ENCODE results near the gene STMND1.
A peak's percentile ranks its signal among the peaks of the same experiment; 100 is the strongest.

Gene STMND1

GRCh38 chr6:17088091-17088611, 13.7 kb upstream of the STMND1 start:
- Histone ChIP-seq H3K27ac (ENCODE audit: low read depth, low read length) (no peak overlapping the region), H3K36me3 (ENCODE audit: control insufficient read depth, insufficient read depth, low read length) (no peaks in the 10 kb centered on the region), H2AK5ac (ENCODE audit: low read length) (no peak overlapping the region), H3K27me3 (ENCODE audit: insufficient read depth, low read length, poor library complexity) (no peaks in the 10 kb centered on the region), H2BK15ac (replicated peaks; ENCODE audit: low read depth) (no peak overlapping the region), H3K79me2 (ENCODE audit: control insufficient read depth, insufficient read depth, low read length) (no peaks in the 10 kb centered on the region), H4K5ac (ENCODE audit: low read length) (no peak overlapping the region), H3K56ac (ENCODE audit: low read length) (no peak overlapping the region), H3K4me3 (ENCODE audit: low read length) (no peak overlapping the region), H4K8ac (ENCODE audit: low read depth, low read length) (no peak overlapping the region), H2BK120ac (ENCODE audit: low read depth, low read length) (no peak overlapping the region), H3K9ac (ENCODE audit: low read length) (no peak overlapping the region), H3K23ac (ENCODE audit: low read length) (no peak overlapping the region), H3K4ac (ENCODE audit: low read depth, low read length) (no peak overlapping the region), H2BK5ac (ENCODE audit: low read length) (no peak overlapping the region), H3K18ac (ENCODE audit: low read length) (no peak overlapping the region), H3K4me1 (ENCODE audit: control insufficient read depth, low read depth, low read length) (no peaks in the 10 kb centered on the region), H3K4me2 (ENCODE audit: low read length) (no peak overlapping the region), H3K79me1 (ENCODE audit: low read length) (no peaks in the 10 kb centered on the region)
- no peak for DNase-seq
- no CpG with 5 or more reads among the region's 4 CpGs for WGBS (ENCODE audit: extremely low coverage, insufficient coverage, low lambda C conversion rate)

GRCh38 chr6:17091122-17091521, 10.7 kb upstream of the STMND1 start:
- Histone ChIP-seq H3K4me2 (ENCODE audit: low read length) (no peak overlapping the region), H2AK5ac (ENCODE audit: low read length) (no peak overlapping the region), H3K79me2 (ENCODE audit: control insufficient read depth, insufficient read depth, low read length) (no peaks in the 10 kb centered on the region), H3K23ac (ENCODE audit: low read length) (no peak overlapping the region), H3K4me3 (ENCODE audit: low read length) (no peak overlapping the region), H3K4ac (ENCODE audit: low read depth, low read length) (no peak overlapping the region), H3K18ac (ENCODE audit: low read length) (no peak overlapping the region), H2BK15ac (replicated peaks; ENCODE audit: low read depth) (no peak overlapping the region), H3K4me1 (ENCODE audit: control insufficient read depth, low read depth, low read length) (no peaks in the 10 kb centered on the region), H2BK5ac (ENCODE audit: low read length) (no peak overlapping the region), H2BK120ac (ENCODE audit: low read depth, low read length) (no peak overlapping the region), H3K56ac (ENCODE audit: low read length) (no peak overlapping the region), H3K27me3 (ENCODE audit: insufficient read depth, low read length, poor library complexity) (no peaks in the 10 kb centered on the region), H3K9ac (ENCODE audit: low read length) (no peak overlapping the region), H3K36me3 (ENCODE audit: control insufficient read depth, insufficient read depth, low read length) (no peaks in the 10 kb centered on the region), H4K8ac (ENCODE audit: low read depth, low read length) (no peak overlapping the region), H3K27ac (ENCODE audit: low read depth, low read length) (no peak overlapping the region), H4K5ac (ENCODE audit: low read length) (no peak overlapping the region), H3K79me1 (ENCODE audit: low read length) (no peaks in the 10 kb centered on the region)
- no peak for DNase-seq
- WGBS (ENCODE audit: extremely low coverage, insufficient coverage, low lambda C conversion rate): no CpG with 5 or more reads among the region's 3 CpGs

GRCh38 chr6:17093686-17094085, 8.2 kb upstream of the STMND1 start:
- H2BK5ac ChIP-seq (ENCODE audit: low read length): no peak overlapping the region
- no peak overlapping the region for H3K23ac ChIP-seq (ENCODE audit: low read length)
- no peaks in the 10 kb centered on the region for H3K4me1 ChIP-seq (ENCODE audit: control insufficient read depth, low read depth, low read length)
- no peak overlapping the region for H3K27ac ChIP-seq (ENCODE audit: low read depth, low read length)
- no peak overlapping the region for H4K5ac ChIP-seq (ENCODE audit: low read length)
- H3K9ac ChIP-seq (ENCODE audit: low read length): no peak overlapping the region
- H2AK5ac ChIP-seq (ENCODE audit: low read length): no peak overlapping the region
- no peaks in the 10 kb centered on the region for H3K36me3 ChIP-seq (ENCODE audit: control insufficient read depth, insufficient read depth, low read length)
- no peak overlapping the region for H3K18ac ChIP-seq (ENCODE audit: low read length)
- H2BK15ac ChIP-seq (replicated peaks; ENCODE audit: low read depth): no peak overlapping the region
- DNase-seq: peak; percentile 48
- no peak overlapping the region for H3K4me2 ChIP-seq (ENCODE audit: low read length)
- H2BK120ac ChIP-seq (ENCODE audit: low read depth, low read length): no peak overlapping the region
- no peak overlapping the region for H3K4ac ChIP-seq (ENCODE audit: low read depth, low read length)
- no peak overlapping the region for H4K8ac ChIP-seq (ENCODE audit: low read depth, low read length)
- H3K79me1 ChIP-seq (ENCODE audit: low read length): no peaks in the 10 kb centered on the region
- H3K27me3 ChIP-seq (ENCODE audit: insufficient read depth, low read length, poor library complexity): no peaks in the 10 kb centered on the region
- H3K79me2 ChIP-seq (ENCODE audit: control insufficient read depth, insufficient read depth, low read length): no peaks in the 10 kb centered on the region
- no peak overlapping the region for H3K56ac ChIP-seq (ENCODE audit: low read length)
- no peak overlapping the region for H3K4me3 ChIP-seq (ENCODE audit: low read length)
- no CpG with 5 or more reads among the region's 5 CpGs for WGBS (ENCODE audit: extremely low coverage, insufficient coverage, low lambda C conversion rate)

GRCh38 chr6:17096096-17096495, 5.8 kb upstream of the STMND1 start:
- Histone ChIP-seq H3K56ac (ENCODE audit: low read length) (no peak overlapping the region), H2BK15ac (replicated peaks; ENCODE audit: low read depth) (no peak overlapping the region)

GRCh38 chr6:17096652-17097051, 5.2 kb upstream of the STMND1 start:
- no peak overlapping the region for H3K18ac ChIP-seq (ENCODE audit: low read length)
- no peak overlapping the region for H3K9ac ChIP-seq (ENCODE audit: low read length)
- H3K79me1 ChIP-seq (ENCODE audit: low read length): no peaks in the 10 kb centered on the region
- H3K56ac ChIP-seq (ENCODE audit: low read length): no peak overlapping the region
- no peak overlapping the region for H3K4me3 ChIP-seq (ENCODE audit: low read length)
- no peaks in the 10 kb centered on the region for H3K36me3 ChIP-seq (ENCODE audit: control insufficient read depth, insufficient read depth, low read length)
- no peak overlapping the region for H2AK5ac ChIP-seq (ENCODE audit: low read length)
- no peak overlapping the region for H4K5ac ChIP-seq (ENCODE audit: low read length)
- H2BK15ac ChIP-seq (replicated peaks; ENCODE audit: low read depth): no peak overlapping the region
- peaks cover 3% of the 10 kb centered on the region for H3K27me3 ChIP-seq (ENCODE audit: insufficient read depth, low read length, poor library complexity)
- no peak overlapping the region for H3K27ac ChIP-seq (ENCODE audit: low read depth, low read length)
- H2BK5ac ChIP-seq (ENCODE audit: low read length): no peak overlapping the region
- no peak overlapping the region for H2BK120ac ChIP-seq (ENCODE audit: low read depth, low read length)
- H3K23ac ChIP-seq (ENCODE audit: low read length): no peak overlapping the region
- no peak overlapping the region for H3K4ac ChIP-seq (ENCODE audit: low read depth, low read length)
- H3K79me2 ChIP-seq (ENCODE audit: control insufficient read depth, insufficient read depth, low read length): no peaks in the 10 kb centered on the region
- H3K4me2 ChIP-seq (ENCODE audit: low read length): no peak overlapping the region
- no peak for DNase-seq
- no CpG with 5 or more reads among the region's 1 CpG for WGBS (ENCODE audit: extremely low coverage, insufficient coverage, low lambda C conversion rate)
- no peak overlapping the region for H4K8ac ChIP-seq (ENCODE audit: low read depth, low read length)
- H3K4me1 ChIP-seq (ENCODE audit: control insufficient read depth, low read depth, low read length): no peaks in the 10 kb centered on the region

More at GRCh38 chr6:17096096-17096495, 5.8 kb upstream of the STMND1 start:
- no peak overlapping the region for H3K4me2 ChIP-seq (ENCODE audit: low read length)
- H3K79me1 ChIP-seq (ENCODE audit: low read length): no peaks in the 10 kb centered on the region
- no peaks in the 10 kb centered on the region for H3K36me3 ChIP-seq (ENCODE audit: control insufficient read depth, insufficient read depth, low read length)
- no peak overlapping the region for H3K4ac ChIP-seq (ENCODE audit: low read depth, low read length)
- H3K4me3 ChIP-seq (ENCODE audit: low read length): no peak overlapping the region
- no peak overlapping the region for H2AK5ac ChIP-seq (ENCODE audit: low read length)
- no CpG with 5 or more reads among the region's 6 CpGs for WGBS (ENCODE audit: extremely low coverage, insufficient coverage, low lambda C conversion rate)
- H4K8ac ChIP-seq (ENCODE audit: low read depth, low read length): no peak overlapping the region
- no peak overlapping the region for H3K9ac ChIP-seq (ENCODE audit: low read length)
- no peaks in the 10 kb centered on the region for H3K79me2 ChIP-seq (ENCODE audit: control insufficient read depth, insufficient read depth, low read length)
- H2BK5ac ChIP-seq (ENCODE audit: low read length): no peak overlapping the region
- no peak for DNase-seq
- no peak overlapping the region for H2BK120ac ChIP-seq (ENCODE audit: low read depth, low read length)
- no peaks in the 10 kb centered on the region for H3K4me1 ChIP-seq (ENCODE audit: control insufficient read depth, low read depth, low read length)
- no peak overlapping the region for H3K27ac ChIP-seq (ENCODE audit: low read depth, low read length)
- H4K5ac ChIP-seq (ENCODE audit: low read length): no peak overlapping the region
- no peak overlapping the region for H3K18ac ChIP-seq (ENCODE audit: low read length)
- peaks cover 3% of the 10 kb centered on the region for H3K27me3 ChIP-seq (ENCODE audit: insufficient read depth, low read length, poor library complexity)
- H3K23ac ChIP-seq (ENCODE audit: low read length): no peak overlapping the region

- H3K79me1 ChIP-seq (ENCODE audit: low read length): no peaks in the 10 kb centered on the region
- no peak overlapping the region for H3K4me3 ChIP-seq (ENCODE audit: low read length)
- H3K4ac ChIP-seq (ENCODE audit: low read depth, low read length): no peak overlapping the region
- no peak overlapping the region for H4K8ac ChIP-seq (ENCODE audit: low read depth, low read length)
- no peak overlapping the region for H2BK120ac ChIP-seq (ENCODE audit: low read depth, low read length)
- H3K4me1 ChIP-seq (ENCODE audit: control insufficient read depth, low read depth, low read length): no peaks in the 10 kb centered on the region
- no peak overlapping the region for H4K5ac ChIP-seq (ENCODE audit: low read length)
- no peak overlapping the region for H3K9ac ChIP-seq (ENCODE audit: low read length)
- no peaks in the 10 kb centered on the region for H3K79me2 ChIP-seq (ENCODE audit: control insufficient read depth, insufficient read depth, low read length)
- DNase-seq: no peak
- H3K36me3 ChIP-seq (ENCODE audit: control insufficient read depth, insufficient read depth, low read length): no peaks in the 10 kb centered on the region
- H2BK15ac ChIP-seq (replicated peaks; ENCODE audit: low read depth): no peak overlapping the region
- H3K4me2 ChIP-seq (ENCODE audit: low read length): no peak overlapping the region
- H3K56ac ChIP-seq (ENCODE audit: low read length): no peak overlapping the region
- H3K27me3 ChIP-seq (ENCODE audit: insufficient read depth, low read length, poor library complexity): peaks cover 9% of the 10 kb centered on the region
- H3K18ac ChIP-seq (ENCODE audit: low read length): no peak overlapping the region
- no peak overlapping the region for H2AK5ac ChIP-seq (ENCODE audit: low read length)
- no peak overlapping the region for H3K27ac ChIP-seq (ENCODE audit: low read depth, low read length)
- no peak overlapping the region for H3K23ac ChIP-seq (ENCODE audit: low read length)
- H2BK5ac ChIP-seq (ENCODE audit: low read length): no peak overlapping the region
- WGBS (ENCODE audit: extremely low coverage, insufficient coverage, low lambda C conversion rate): 100% methylated on average over 1 of the region's 3 CpGs
Measured at GRCh38 chr6:17097982-17098381, 3.9 kb upstream of the STMND1 start.

All from mesendoderm (in vitro differentiated cells).